GM21717 (cell line): Measurements from ENCODE around the gene CMTM7.

ENCODE experiments used
- ATAC-seq: cut with Tn5 transposase; IDR thresholded peaks from one replicate; pipeline ENCODE4 v1.9.1; 2021; ENCODE audit warnings: mild to moderate bottlenecking, moderate library complexity; ENCODE audit not compliant: unreplicated experiment

Gene CMTM7

DNA sequence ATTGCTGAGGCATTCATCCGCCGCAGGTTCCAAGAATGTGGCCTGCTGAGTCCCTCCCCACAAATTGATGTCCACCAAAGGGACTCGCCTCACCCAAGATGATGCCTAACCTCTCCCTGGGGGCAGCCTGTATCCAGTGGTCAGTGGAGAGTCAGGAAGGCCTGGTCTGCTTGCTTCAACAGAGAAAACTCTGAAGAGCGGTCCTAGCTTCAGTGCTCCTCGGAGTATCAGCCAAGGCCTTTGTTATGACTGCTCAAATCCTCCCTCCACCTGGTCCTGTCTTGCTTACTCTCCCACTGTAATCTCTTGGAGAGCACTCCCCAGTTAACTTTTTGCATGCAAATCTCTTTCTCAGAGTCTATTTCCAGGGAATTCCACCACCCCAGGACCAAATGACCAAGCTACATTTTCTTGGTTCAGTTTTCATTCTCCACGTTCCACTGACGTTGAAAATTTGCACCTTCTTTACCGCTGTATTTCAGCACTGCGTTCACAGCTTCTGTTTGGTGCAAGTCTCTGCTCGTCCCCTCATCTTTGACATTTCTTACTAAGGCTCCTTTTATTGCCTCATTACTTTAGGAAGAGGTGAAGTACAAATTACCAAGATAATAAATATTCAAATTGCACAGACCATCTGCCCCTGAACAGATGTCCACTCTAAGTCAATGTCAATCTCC lies 22.3 kb downstream of the CMTM7 start:
- no peak for ATAC-seq

- ATAC-seq, result peak; percentile 79
Measured at GRCh38 chr3:32414522-32415202, 23.0 kb downstream of the CMTM7 start.

DNA sequence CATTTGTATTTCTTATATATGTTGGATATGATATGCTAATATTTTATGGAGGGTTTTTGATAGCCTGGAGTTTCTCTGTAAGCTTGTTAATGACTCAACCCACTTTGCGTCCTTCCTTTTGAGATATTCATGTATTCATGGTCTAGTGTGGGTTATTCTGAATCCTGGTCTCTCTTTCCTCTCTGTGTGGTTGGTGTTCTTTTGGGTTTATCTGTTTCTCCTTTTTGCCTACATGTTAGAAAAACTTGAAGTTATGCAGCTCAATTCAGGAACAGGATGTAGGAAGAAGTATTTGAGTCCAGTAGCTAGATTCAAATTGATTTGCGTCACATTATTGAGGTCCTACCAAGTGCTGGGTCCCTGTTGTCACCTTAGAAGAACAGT lies 28.1 kb downstream of the CMTM7 start:
- ATAC-seq, result no peak

DNA sequence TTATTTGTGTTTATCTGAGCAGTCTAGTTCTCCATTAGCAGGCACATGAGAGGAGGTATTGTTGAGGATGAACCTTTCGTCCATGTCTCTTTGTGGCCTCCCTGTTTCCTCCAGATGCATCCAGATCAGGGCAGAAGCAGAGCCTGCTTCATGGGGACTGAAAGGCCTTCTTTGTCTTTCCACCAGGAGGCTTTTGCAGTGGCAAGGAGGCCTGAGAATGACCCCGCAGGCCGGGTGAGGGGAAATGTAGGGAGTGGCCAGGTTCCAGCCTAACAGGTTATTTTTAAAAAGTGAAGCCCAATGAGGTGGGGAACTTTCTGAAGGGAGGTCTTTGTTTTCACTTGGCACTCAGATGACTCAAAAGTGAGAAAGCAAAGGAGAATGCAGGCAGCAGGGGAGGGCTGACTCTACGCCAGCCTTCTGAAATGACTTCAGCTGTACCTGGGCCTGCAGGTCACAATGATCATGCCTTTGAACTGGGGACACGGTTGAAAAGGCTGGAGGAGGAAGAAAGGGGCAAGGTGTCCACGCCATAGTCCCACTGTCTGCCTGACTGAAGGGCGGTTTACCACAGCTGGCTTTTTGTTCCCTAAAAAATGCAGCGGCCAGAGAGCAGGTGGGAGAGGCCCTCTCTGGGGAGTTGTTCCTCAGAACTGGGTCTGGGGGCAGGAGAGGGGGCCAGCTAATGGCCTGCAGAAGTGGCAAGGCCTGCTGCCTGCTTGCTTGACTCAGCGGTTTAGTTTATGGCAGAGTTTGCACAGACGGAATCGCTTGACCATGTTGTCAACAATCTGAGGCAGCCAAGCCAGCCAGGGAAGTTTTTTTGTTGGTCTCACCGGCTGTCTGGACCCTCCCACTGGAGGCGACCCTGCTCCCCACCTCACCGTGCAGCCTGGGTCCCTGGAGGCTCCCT lies 28.7 kb downstream of the CMTM7 start:
- peak; percentile 88 for ATAC-seq

DNA sequence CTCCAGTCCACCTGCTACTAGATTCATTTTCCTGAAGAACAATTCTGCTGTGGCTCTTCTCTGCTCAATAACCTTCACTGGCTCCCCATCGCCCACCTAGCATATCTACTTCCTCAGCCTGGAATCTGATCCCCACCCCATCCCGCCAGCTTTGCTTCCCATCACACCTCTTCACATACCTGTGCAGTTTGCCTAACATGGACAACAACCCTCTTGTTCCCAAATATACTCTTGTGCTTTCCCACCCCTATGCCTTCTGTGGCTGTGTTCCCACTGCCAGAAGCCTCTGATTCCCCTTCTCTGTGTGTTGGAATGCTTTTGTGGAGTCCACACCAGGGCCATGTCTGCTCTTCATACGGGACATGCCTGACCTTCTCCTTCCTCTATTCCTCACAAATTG lies 29.5 kb downstream of the CMTM7 start:
- no peak for ATAC-seq

DNA sequence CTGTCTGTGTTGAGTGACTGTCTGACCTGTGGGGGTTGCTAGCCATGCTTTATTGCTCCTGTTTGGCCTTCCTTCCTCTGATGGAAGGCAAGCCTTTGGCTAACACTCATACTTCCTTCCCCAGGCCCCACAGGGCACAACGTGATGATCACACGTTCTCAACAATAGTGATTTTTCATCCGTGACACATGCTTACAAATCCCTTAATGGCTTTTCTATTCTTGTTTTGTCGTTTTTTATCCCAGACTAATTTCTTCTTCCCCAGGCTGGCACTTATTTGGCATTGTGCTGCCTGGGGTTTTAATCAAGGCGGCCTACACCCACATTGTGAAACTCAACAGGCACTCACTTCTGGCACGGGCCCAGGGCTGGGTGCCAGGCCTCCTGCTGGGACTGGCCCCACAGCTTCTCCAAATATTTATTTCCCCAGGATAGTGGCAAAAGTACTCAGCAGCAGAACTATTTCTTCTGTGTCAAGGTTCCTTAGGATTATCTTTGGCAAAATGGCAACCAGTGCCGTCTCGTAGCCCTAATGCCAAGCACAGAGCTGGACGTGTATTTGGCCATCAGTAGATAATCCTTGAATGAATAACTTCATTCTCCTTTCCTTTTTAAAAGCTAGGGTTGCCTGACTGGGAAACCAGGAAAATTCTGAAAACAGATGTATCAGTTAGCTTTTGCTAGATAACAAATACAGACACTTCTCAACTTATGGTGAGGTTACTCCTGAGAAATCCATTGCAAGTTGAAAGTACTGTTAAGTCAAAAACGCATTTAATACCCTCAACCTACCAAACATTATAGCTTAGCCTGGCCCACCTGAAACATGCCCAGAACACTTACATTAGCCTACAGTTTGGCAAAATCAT lies 30.6 kb downstream of the CMTM7 start:
- no peak for ATAC-seq

GRCh38 chr3:32422943-32423342 lies 31.3 kb downstream of the CMTM7 start:
- ATAC-seq, result no peak

DNA sequence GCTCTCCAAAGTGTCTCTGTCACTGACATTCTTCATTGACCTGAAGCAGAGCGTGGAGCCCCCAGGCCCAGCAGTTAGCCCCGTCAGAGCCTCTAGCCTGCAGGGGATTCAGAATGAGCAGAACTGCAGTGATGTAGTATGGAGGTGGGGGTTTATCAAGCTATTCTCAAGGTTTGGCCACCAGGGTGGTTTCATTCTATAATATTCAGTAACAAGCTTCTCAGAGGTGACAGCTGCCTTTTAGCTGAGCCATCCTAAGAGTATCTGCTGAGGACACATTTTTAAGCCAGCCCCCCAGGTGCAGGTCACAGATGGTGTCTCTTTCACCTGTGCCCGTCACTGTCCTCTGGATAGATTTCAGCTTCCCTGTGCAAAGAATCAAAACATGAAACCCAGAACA lies 31.9 kb downstream of the CMTM7 start:
- ATAC-seq, result no peak

DNA sequence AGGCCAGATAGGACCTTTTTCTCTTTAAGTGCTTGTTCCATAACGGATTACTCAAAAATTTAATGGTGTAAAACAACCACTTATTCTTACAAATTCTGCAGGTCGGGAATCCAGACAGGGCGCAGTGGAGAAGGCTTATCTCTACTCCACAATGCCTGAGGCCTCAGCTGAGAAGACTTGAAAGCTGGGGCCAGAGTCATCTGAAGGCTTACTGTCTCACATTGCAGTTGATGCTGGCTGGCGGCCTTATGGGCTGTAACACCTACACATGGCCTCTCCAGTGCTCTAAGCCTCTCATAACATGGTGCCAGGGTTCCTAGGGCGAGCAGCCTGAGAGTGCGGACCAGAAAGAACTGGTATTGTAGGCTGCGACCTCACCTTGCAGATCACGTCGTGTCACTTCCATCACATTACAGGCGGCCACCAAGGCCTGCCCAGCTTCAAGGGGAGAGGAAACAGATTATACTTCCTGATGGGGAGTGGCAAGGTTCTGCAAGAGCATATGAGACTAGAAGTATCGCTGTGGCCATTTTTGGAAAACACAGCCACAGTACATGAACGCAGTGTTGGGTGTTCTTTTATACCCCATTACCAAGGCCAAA lies 32.4 kb downstream of the CMTM7 start:
- ATAC-seq, result no peak

DNA sequence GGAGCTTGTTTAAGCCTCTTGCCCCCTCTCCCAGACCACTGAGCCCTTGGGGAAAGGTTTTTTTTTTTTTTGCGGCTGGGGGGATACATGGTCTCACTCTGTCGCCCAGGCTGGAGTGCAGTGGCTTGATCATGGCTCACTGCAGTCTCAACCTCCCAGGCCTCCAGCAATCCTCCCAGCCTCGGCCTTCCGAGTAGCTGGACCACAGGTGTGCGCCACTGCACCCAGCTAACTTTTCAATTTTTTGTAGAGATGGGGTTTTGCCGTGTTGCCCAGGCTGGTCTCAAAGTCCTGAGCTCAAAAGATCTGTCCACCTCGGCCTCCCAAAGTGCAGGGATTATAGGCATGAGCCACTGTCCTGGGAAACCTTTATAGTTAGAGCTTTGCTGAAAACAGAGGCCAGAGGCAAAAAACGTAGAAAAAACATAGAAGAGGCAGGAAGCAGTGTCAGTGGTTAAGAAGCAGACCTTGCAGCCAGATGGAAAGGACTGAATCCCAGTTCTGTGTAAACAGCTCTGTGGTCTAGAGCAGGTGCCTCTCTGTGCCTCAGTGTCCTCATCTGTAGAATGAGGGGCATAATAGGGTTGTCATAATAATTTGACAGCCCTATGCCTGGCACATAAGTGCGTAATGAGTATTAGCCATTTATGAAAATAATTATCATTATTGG lies 33.1 kb downstream of the CMTM7 start:
- ATAC-seq, result no peak

DNA sequence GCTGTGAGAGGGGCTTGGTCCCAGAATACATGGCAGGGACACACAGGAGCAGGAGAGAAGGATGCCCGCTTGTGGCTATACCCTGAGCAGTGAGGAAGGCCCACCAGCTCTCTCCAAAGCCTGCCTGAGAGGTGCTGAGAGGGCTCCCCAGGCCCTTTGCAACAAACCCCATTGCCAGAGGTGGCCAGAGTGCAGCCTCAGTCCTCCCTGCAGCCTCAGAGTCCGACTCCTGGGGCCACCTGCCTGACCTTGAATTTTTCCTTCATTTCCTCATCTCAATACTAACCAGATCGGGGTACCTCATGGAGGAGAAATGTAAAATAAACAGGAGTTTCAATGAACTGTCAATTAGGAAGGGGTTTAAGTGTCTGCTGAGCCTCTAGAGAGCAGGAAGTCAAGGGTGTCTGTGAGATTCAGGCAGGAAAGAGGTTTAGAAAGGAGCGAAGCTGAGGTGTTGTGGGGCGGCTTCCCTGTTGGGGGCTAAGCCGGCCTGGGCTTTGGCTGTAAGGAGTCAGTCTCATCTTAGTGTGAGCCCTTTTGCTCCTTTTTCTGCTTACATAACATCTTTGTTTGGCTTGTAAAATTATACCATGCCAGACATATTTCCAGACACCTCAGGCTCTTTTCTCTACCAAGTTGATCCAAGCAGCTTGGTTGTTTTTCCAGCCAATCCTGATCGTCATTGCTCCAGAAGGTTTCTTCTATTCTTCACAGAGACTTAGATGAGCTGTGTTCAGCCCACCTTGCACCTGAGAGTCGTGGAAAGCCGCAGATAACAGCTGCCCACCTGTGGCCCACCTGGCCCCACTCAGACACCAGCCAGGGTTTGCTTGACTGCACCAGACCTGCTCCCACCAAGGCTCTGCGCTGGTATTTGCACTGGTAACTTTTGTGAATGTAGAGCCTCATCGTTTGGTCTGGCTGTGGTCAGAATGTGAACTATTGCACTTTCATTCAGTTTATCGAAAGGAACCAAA lies 36.7 kb downstream of the CMTM7 start:
- peak; percentile 73 for ATAC-seq

- ATAC-seq, result no peak
Measured at GRCh38 chr3:32430900-32431299, 39.2 kb downstream of the CMTM7 start.

GRCh38 chr3:32431481-32431880 lies 39.8 kb downstream of the CMTM7 start:
- ATAC-seq, result no peak

DNA sequence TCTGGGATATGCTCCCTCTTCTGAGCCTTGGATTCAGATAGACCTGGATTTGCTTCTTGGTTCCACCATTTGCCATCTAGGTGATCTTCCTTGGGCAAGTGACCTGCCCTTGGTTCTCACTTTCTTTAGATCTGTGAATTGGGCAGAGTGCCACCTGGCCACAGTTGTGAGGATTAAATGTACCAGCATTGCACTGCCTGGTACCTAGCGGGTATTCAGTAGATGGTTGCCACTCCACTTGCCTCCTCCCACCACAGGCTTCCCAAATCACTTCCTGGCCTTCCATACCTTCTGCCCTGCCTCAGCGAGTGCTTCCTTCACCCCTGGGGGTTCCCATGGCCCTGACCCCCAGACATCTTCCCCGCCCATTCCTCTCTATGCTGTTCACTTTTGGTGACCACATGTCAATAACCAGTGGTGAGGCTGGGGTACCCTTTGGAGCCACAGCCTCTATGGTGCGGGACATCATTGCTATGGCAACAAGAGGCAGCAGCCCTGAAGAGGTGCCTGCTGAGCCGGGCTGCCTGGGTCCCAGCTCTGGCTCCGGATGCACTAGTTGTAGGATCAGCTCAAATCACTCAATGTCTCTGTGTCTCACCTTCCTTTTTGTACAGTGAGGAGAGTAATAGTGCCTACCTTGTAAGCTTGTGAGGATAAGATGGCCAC lies 40.5 kb downstream of the CMTM7 start:
- no peak for ATAC-seq

DNA sequence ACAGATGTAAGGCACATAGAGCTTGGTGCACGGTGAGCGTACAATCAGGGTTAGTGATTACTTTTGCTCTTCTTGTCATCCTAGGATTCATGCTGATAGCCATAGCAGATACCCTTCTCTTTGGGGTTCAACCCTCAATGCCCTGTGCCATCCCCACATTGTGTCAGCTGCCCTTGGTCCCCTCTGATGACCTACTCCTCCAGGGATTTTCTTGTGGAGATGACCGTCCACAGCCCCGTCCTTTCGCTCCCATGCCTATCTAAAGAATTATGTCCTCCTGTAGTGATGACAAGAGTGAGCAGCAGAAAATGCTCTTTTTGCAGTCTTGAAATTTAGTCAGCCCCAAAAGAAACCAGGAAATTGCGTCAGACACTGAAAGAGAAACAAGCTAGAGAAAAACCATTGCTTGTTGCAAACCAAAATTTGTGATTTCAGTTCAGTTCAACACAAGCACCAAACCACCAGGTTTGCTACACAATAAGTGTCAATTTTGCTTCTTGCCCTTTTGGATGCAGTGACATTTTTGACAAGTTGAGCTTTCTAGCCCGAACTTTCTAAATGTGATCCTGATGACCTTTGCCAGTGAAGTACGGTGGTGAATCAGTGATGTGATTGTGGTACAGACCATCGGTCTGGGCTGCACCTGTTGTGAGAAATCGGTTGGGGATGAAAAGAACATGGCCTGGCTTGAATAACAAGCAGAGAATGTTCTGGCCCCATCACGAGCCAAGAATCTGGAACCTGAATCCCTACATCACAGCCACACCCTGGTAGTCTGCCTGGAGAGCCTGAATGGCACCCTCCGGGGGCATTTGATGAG lies 41.3 kb downstream of the CMTM7 start:
- peak; percentile 42 for ATAC-seq

- no peak for ATAC-seq
Measured at GRCh38 chr3:32434206-32434605, 42.6 kb downstream of the CMTM7 start.
